Stimulated activated CD4-positive, alpha-beta T cell treated with anti-CD3 and anti-CD28 coated beads, TNF-alpha, amount 100 ng/mL, for 4 hours (primary cell): ENCODE measurements around the gene CTBP1.
"Not testable (repeated sequence)": the region's sequence is repeated elsewhere in the genome, so short reads cannot be mapped to it uniquely, and the experiment has no call there.

Experiments used
- DNase-seq, 3 experiments: peaks; one replicate each; pipeline ENCODE4 v3.0.0-alpha.2; 2020; ENCODE audit warnings: low read depth in 3 of 3

CTBP1 gene

DNA sequence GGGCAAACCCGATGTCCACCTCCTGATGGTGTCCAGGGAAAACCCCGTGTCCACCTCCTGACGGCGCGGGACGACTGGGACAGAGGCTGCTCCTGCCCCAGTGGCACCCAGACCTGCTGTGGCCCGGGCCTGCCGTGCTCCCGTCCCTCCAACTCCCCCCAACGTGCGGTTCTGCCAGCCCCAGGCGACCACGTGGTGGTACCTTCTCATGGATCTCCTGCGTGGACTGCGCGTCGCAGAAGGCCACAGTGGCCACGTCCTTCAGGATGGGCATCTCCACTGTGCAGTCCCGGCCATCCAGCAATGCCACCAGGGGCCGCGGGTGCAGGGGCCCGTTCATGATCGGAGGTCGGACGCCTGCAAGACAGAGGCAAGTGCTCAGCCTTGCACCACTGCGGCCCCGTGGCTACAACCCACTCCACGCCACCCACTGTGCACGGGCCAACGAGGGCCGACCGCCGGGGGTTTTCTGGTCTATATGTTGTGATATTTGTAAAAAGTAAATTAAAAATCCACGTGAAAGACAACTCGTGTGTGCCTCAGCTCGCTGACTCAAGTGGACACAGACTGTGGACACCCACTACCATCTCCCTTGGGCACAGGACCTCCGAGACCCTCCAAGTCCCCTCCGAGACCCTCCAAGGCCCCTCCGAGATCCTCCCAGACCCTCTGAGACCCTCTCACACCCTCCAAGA lies 10.8 kb downstream of the CTBP1 start:
- no peak for DNase-seq

DNA sequence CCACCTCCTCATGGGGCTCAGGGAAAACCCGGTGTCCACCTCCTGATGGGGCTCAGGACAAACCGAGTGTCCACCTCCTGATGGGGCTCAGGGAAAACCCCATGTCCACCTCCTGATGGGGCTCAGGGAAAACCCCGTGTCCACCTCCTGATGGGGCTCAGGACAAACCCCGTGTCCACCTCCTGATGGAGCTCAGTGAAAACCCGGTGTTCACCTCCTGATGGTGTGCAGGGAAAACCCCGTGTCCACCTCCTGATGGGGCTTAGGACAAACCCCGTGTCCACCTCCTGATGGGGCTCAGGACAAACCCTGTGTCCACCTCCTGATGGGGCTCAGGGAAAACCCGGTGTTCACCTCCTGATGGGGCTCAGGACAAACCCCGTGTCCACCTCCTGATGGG lies 11.7 kb downstream of the CTBP1 start:
- DNase-seq: not testable (repeated sequence)

DNA sequence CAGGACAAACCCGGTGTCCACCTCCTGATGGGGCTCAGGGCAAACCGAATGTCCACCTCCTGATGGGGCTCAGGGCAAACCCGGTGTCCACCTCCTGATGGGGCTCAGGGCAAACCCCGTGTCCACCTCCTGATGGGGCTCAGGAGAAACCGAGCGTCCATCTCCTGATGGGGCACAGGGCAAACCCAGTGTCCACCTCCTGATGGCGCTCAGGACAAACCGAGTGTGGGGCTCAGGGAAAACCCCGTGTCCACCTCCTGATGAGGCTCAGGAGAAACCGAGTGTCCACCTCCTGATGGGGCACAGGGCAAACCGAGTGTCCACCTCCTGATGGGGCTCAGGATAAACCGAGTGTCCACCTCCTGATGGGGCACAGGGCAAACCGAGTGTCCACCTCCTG lies 12.1 kb downstream of the CTBP1 start:
- not testable (repeated sequence) for DNase-seq

DNA sequence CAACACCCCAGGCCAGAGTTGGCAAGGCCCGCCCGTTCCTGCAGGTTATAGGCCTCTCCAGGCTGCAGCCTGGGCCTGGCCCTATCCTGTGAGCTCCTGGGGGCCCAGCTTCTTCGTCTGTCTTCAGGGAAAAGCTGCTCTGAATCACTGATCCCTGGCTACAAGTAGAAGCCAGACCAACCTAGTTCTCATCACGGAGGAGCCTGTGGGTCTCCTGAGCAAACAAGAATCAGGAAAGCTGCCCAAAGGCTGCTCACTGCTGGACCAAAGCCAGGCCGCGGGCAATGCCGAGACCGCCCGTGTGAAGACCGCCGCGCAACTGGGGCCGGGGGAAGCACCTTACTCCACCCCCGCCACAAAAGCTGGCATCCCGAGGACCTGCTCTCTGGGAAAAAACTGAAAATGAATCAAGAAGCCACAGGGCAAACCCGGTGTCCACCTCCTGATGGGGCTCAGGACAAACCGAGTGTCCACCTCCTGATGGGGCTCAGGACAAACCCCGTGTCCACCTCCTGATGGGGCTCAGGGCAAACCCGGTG lies 12.8 kb downstream of the CTBP1 start:
- no peak for DNase-seq

DNA sequence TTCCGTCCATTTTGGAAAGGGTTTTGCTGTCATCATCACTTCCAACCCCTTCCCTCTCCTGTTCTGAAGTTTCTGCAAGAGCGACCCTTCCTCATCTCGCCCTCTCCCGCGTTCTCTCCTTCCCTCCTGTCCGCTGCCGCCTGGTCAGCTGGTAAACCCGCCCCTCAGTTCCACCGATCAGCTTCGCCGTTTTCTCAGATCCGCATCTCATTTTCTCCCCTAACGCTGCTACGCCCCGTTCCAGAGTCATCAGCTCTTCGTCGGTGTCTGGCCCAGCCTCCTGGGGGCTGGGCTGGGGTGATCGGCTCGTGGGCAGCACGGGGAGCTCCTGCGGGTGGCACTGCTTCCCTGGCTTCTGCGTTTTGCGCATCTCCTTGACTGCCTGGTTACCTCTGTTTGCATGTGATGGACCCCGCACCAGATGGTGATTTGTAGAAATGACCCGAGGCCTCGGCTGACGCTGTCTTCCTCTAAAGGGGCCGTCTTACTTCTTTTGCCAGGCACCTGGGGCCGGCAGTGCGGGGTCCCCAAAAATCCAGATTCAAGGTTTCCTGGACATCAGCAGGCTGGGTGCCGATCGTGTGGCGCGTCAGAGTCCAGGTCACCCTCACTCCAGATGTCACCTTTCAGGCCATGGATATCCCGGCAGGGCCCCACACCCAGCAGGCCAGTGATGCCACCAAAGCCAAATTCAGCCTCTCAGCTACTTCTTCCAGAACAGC lies 13.4 kb downstream of the CTBP1 start:
- no peak for DNase-seq

DNA sequence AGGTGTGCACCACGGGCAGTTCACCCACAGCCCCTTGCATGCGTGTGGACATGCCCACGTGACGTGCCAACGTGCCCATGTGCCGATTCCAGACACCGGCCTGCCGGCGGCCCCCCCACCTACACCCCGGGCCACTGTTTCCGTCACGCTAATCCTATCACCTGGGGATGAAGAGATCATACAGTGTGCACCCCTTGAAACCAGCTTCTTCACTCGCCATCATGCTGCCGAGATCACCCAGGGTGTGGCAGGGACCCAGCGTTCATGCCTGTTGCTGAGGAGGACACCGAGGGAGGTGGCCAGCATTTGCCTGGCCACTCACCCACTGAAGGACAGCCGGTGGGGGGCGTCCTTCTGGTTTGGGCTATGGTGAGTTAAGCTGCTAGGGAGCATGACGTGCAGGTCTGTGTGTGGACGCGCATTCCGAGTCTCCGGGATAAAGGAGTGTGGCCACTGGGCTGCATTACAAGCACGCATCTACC lies 14.1 kb downstream of the CTBP1 start:
- DNase-seq: no peak

DNA sequence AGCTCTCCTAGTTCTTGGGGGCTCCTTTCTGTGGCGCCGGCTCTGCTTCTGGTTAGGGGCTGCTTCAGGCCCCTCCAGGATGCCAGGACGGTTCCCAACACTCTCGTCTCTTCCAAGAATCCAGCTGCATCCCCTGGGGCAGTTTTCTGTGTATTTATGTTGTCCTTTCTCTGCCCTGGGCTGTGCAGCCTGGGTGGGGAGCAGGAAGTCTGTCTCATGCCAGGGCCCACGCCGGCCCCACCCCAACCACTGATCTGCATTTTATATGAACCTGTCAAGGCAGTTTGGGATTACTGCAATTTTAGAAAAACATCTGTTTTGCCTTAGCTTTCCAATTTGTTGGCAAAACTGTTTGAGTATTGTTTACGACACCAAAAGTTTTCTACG lies 14.6 kb downstream of the CTBP1 start:
- no peak for DNase-seq

DNA sequence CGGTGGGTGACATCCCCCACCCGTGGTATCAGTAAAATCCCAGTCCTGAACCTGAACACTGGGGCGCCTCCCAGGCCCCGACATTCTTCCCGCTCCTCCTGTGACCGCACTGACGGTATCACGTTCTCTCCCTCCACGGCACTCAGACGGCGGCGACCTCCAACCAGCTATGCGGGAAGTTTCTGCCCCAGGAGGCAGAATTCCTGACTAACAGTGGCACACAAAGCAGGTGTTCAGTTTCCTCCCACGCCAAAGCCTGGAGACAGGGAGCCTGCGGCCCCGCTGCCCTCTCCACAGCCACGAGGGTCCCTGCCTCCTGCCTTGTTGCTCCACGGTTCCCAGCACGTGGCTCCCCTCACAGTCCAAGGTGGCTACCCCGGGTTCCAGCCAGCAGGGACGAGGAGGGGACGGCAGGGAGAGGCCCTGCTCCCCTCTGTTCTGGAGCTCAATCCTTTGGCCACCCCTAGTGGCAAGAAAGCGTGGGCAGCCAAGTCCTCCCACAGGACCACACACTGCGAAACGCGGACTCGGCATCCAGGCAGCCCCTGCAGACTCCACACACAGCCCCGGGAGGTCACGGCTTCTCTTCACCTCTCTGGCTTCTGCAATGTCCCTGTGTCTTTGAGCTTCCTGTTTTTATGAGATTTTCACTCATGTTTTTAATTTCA lies 15.2 kb downstream of the CTBP1 start:
- no peak for DNase-seq

DNA sequence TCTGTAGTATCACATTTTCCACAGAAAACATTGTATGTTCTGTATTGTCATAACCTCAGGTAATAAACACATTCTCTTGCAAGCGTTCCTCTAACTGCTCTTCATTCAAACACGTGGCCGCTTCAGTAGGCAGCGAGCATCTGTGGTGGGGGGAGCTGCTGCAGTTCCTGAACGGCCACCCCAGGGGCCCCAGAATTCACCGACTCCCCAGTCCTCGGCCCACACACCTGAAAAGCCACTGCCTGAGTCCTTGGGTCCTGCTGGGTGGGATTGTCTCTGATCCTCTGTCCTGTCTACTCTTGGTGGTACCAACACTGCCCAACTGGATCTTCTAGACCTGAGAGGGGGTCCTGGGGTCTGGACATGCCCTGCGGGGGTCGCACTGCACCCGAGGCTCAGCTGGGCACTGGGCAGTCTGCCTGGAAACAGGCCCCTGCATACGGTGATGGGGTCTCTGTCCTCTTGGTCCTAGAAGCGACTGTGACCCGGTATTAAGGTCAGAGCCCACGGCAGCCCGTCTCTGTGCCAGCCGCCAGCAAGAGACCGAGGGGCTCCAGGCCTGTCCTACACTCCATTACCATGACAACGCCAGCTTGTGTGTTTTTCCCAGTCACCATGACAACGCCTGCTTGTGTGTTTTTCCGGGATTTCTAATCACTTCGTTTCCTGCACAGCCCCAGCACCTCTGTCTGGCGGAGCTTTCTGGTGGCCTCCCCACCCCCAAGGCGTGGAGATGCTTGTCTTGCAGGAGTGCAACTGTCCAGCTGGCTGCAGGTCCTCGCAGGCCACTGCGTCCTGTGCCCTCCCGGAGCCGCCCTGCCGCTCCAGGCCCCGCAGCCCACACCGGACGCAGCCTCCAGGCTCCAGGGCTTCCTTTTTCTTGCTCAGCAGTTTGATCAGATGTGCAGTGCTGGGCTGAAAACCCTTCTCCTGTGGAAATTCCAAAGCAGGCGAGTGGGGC lies 16.0 kb downstream of the CTBP1 start:
- DNase-seq: no peak

DNA sequence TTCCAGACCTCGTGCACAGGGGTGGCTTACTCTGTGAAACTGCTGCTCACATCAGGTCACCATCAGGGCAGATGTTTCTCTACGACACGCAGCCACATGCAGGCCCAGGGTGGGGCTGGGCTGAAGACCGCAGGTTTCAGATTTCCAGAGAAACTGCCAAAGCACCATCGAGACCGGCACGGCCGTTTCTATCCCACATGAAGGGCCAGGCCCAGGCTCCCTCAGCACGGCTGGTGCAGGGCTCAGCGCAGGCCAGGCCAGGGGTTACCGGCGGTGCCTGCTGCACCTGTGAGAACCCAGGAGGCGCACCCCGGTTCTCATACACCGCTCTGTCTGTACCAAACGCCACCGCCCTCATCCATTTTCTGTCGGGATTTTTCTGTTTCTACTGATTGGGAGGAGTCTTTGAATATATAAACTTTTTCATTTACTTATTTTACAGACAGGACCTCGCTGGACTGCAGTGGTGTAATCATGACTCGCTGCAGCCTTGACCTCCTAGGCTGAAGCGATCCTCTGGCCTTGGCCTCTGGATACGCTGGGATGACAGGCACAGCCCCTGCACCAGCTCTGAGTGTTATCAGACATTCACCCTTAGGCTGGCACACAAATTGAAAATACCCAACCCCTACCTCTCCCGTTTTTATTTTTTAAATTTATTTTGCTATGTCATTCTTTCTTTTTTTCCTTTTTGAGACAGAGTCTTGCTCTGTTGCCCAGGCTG lies 17.1 kb downstream of the CTBP1 start:
- DNase-seq: no peak

DNA sequence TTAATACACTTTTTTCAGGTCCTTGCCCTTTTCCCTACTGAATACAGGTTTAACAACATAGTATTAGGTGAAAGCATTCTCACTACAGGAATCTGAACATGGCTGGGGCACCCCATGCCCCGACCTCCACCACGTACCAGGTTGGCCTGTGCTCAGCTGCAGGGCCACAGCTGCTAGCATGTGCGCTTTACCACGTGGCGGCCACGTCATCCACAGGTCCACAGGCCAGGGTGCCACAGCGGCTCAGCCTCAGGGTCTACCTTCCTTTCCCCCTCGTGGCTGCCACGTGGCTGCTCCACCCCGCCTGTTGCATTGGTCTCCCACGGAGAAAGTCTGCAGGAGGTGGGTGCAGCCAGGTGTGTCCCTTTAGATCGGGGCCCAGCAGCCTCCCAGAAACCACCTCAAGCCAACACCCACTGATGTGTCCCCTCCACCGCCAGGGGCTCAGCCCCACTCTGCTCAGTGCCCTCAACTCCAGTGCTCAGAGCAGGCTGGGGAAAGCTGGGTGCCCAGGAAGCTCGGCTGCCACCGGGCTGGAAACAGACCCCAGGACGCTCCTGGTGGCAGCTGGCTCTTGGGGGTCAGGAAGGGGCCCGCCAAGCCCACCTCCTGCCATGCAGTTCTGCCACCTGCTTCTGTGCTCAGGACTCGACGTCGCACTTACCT lies 17.8 kb downstream of the CTBP1 start:
- DNase-seq: no peak

DNA sequence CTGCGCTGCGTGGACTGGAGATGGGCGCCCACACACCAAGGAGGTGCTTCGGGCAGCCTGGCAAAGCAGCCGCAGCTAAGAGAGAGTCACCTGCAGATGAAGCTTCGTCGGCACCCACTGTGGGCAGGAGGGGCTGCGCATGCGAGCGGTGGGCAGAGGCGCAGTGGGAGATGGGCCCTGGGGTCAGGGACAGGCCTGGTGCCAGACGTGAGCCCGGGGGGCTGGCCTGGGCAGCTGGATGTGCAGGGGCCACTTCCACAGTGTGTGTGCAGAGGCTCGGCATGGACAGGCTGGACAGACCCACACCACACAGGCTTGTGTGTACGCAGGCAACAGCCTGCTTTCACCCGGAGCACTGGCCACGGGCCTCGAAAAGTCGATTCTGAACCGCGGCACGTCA lies 18.6 kb downstream of the CTBP1 start:
- no peak for DNase-seq

DNA sequence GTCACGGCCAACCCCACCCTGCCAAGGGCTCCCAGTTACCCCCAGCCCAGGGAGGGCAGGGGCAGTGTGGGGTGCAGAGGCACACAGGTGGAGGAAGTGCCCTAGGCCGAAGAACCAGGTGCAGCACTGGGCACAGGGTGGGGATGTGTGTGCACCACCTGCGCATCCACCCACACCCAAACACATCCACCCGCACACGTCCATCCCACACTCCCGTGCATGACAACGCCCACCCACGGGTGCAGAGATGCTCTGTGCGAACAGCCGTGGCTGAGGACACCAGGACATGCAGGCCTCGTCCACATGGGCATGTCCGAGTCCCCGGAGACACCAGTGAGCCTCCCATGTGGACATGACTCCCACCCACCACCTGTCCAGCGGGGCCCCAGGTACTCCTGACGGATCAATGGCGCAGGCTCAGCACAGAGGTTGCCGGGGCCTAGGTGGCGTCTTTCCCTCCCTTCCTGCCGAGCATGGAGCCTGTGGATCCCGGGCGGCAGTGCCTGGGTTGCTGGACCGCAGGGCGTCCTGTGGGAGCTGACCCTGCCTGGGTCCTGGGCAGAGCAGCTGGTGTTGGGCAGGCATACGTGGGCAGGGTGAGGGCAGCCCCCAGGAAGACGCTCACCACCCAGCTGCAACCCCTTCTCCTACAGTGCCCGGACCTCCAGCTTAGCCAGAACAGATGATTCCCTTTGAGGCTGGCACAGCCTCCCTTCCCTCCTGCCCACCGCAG lies 19.6 kb downstream of the CTBP1 start:
- no peak for DNase-seq

DNA sequence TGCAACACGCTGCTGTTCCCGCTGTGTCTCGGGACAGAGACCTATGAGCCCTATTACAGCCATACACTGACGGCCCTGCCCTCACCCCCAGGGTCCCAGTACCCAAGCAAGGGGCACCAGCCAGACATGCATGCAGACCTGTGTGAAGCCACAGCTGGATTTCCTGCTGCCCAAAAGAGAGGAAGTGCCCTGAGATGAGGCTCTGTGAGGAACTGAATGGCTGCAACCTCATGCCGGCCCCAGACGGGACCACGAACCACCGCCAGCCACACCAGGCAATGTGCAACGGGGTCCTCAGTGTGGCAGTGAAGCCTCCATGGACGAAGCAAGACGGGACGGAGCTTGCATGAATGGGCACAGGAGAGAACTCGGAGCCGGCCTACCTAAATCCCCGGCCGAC lies 21.1 kb downstream of the CTBP1 start:
- DNase-seq: no peak

DNA sequence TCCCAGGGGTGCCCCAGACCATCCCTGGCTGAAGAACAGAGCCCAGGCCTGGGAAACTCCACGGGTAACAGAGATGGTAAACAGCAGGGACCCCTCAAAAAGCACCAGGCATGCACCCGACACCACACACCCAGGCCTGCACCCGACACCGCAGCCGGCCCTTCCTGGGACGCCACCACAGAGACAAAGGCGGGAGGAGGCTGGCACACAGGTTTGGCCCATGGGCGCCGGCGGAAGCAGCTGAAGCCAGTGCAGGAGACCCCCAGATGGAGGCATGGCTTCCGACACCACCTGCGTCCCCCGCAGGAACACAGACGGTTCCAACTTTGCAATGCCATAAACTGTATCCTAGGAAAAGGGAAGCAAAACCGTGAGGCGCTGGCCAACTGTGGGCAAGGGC lies 22.3 kb downstream of the CTBP1 start:
- no peak for DNase-seq

DNA sequence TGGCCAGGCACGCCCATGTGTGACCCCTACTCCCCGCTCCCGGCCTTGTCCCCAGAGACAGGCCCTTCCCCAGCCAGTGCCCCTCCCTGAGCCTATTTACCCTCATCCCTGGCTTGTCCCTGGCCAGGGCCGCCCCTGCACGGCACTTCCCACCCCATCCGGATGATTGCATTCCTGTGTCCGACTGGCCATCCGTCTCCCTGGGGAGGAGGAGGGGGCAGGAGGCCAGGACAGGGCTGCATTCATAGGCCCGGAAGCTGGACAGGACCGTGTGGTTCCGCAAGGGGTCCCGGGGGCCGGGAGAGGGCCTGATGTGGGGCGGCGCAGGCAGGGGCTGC lies 22.8 kb downstream of the CTBP1 start:
- DNase-seq: no peak

DNA sequence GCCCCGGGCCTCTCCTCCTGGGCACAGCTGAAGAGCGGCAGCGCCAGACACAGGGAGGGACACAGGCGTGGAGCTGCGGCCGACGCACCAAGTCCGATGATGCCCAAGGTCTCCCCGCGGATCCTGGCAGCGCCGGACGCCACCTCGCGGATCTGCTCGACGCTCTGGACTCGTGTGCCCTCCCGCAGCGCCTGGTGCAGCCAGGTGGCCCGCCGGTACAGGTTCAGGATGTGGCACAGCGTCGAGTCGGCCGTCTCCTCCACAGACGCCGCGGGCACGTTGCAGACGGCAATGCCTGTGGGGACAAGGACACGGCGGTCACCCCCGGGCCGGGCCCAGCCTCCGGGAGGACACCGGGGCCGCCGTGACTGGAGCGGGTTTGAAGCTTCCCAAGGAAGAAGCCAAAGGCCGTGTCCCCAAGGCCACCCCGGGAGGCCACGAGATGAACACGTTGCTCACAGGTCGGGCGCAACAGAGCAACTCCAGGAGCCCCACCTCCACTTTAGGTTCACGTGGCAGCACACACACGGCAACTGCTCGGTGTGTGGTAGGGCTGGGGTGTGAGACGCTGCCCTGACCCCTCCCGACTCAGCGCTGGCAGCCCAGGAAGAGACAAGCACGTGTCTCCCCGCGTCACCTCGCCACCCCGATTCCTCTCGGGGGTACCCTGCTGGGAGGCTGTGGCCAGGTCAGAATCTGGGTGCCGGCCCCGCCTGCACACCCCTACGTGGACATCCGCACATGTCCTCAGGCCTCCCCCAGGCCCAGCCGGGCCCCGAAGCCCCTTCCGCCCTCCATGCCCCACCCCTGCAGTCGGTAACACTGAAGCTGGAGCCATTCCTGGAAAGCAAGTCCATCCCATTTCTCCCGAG lies 23.4 kb downstream of the CTBP1 start:
- DNase-seq: no peak
